ENCODE results near the gene GGNBP2. TPM values are rescaled to one million over a fixed set of nuclear protein-coding genes. Genes with fewer than 3 reads are reported as not detected.

The GGNBP2 gene
- total RNA-seq, 4 donors from 2014 or later: 41.6 to 55.8 (median 54.2) TPM

GRCh38 chr17:36545465-36546417 is 1.0 kb downstream of the GGNBP2 start:
- no peak for DNase-seq (ENCODE audit: extremely low spot score)
- H3K36me3 ChIP-seq: peaks cover 0 to 5% (median 2%) of the 10 kb centered on the region in 4 donors
- TF ChIP-seq POLR2A (IDR thresholded peaks at IDR 0.05; ENCODE audit: low read depth): peak; percentile 80
- TF ChIP-seq CTCF (IDR thresholded peaks at IDR 0.05): peak in 1 of 3 experiments; percentile 17
- TF ChIP-seq EP300 (IDR thresholded peaks at IDR 0.05): no peak
- peak; percentile 84 for TF ChIP-seq POLR2AphosphoS5 (IDR thresholded peaks at IDR 0.05)
- intact Hi-C loops (cut with DNase I): loop anchor here (2.0 kb wide), 1 partner anchor 55 kb away; the partner anchor contains the start of gene MRM1
- no peaks in the 10 kb centered on the region for H3K9me3 ChIP-seq
- peaks cover 40 to 64% (median 61%) of the 10 kb centered on the region in 4 donors for H3K4me1 ChIP-seq
- under 1% methylated on average over 33 of the region's 60 CpGs for WGBS
- peak overlapping the region; percentile 100 for H3K27ac ChIP-seq (replicated peaks in 1 of 4)
- peak overlapping the region; percentile 98 to 100 (median 100) for H3K4me3 ChIP-seq
- H3K27me3 ChIP-seq: no peaks in the 10 kb centered on the region

- TF ChIP-seq POLR2AphosphoS5 (IDR thresholded peaks at IDR 0.05) (no peak), POLR2A (IDR thresholded peaks at IDR 0.05; ENCODE audit: low read depth) (no peak), EP300 (IDR thresholded peaks at IDR 0.05) (no peak), CTCF (IDR thresholded peaks at IDR 0.05) (no peak)
- Histone ChIP-seq H3K36me3 (peaks cover 0 to 5% (median 2%) of the 10 kb centered on the region in 4 donors), H3K27me3 (no peaks in the 10 kb centered on the region), H3K4me3 (peak overlapping the region; percentile 98 to 100 (median 100)), H3K4me1 (peaks cover 44 to 72% (median 69%) of the 10 kb centered on the region in 4 donors), H3K27ac (replicated peaks in 1 of 4) (peak overlapping the region; percentile 100), H3K9me3 (no peaks in the 10 kb centered on the region)
- WGBS: 12% methylated on average over 7 of the region's 7 CpGs
- intact Hi-C loops (cut with DNase I): no loop called here
- DNase-seq (ENCODE audit: extremely low spot score): no peak
Observed at GRCh38 chr17:36546418-36547093, 1.8 kb downstream of the GGNBP2 start.

GRCh38 chr17:36547776-36548175 is 3.1 kb downstream of the GGNBP2 start:
- peak overlapping the region in 3 of 4 donors; percentile 41 to 62 (median 55) for H3K27ac ChIP-seq (replicated peaks in 1 of 4)
- H3K4me1 ChIP-seq: peaks cover 47 to 81% (median 78%) of the 10 kb centered on the region in 4 donors
- no peaks in the 10 kb centered on the region for H3K27me3 ChIP-seq
- intact Hi-C loops (cut with DNase I): no loop called here
- H3K4me3 ChIP-seq: no peak overlapping the region
- no peaks in the 10 kb centered on the region for H3K9me3 ChIP-seq
- peaks cover 0 to 5% (median 2%) of the 10 kb centered on the region in 4 donors for H3K36me3 ChIP-seq
- no peak for DNase-seq (ENCODE audit: extremely low spot score)
- TF ChIP-seq EP300 (IDR thresholded peaks at IDR 0.05) (no peak), CTCF (IDR thresholded peaks at IDR 0.05) (no peak), POLR2AphosphoS5 (IDR thresholded peaks at IDR 0.05) (no peak), POLR2A (IDR thresholded peaks at IDR 0.05; ENCODE audit: low read depth) (no peak)

- Histone ChIP-seq H3K9me3 (no peaks in the 10 kb centered on the region), H3K27ac (replicated peaks in 1 of 4) (no peak overlapping the region), H3K4me3 (no peak overlapping the region), H3K36me3 (peaks cover 0 to 13% (median 10%) of the 10 kb centered on the region in 4 donors), H3K27me3 (no peaks in the 10 kb centered on the region), H3K4me1 (peaks cover 57 to 95% (median 91%) of the 10 kb centered on the region in 4 donors)
- 87% methylated on average over 8 of the region's 8 CpGs for WGBS
- intact Hi-C loops (cut with DNase I): no loop called here
- no peak for DNase-seq (ENCODE audit: extremely low spot score)
- TF ChIP-seq POLR2A (IDR thresholded peaks at IDR 0.05; ENCODE audit: low read depth): no peak
- no peak for TF ChIP-seq POLR2AphosphoS5 (IDR thresholded peaks at IDR 0.05)
- TF ChIP-seq CTCF (IDR thresholded peaks at IDR 0.05): no peak
- TF ChIP-seq EP300 (IDR thresholded peaks at IDR 0.05): no peak
Observed at GRCh38 chr17:36550491-36551417, 6.0 kb downstream of the GGNBP2 start.

Data from esophagus muscularis mucosa (tissue), 4 donors.